ENCODE measurements around the gene RUSF1.

DNA sequence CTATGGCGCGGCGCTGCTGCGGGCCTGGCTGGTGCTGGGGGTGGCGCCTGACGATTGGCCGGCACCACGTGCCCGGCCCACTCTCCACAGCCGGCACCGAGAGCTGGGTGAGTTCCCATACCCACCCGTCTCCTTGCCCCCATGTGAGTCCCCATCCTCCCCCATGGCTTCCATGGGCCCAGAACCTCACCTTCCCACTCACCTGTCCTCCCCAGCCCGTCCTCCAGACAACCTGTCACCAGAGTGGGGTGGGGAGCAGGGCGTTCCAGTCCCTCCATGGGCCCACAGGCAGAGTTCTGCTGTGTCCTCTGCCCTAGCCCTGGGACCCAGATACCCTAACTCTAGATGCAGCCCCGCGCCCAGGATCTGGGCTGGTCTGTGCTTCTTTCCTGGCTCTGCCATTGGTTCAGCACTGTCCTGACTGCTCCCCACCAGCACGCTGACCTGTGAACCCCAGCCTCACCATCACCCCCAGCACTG is 43.4 kb downstream of the RUSF1 start:
- TF ChIP-seq, protein P1, sequence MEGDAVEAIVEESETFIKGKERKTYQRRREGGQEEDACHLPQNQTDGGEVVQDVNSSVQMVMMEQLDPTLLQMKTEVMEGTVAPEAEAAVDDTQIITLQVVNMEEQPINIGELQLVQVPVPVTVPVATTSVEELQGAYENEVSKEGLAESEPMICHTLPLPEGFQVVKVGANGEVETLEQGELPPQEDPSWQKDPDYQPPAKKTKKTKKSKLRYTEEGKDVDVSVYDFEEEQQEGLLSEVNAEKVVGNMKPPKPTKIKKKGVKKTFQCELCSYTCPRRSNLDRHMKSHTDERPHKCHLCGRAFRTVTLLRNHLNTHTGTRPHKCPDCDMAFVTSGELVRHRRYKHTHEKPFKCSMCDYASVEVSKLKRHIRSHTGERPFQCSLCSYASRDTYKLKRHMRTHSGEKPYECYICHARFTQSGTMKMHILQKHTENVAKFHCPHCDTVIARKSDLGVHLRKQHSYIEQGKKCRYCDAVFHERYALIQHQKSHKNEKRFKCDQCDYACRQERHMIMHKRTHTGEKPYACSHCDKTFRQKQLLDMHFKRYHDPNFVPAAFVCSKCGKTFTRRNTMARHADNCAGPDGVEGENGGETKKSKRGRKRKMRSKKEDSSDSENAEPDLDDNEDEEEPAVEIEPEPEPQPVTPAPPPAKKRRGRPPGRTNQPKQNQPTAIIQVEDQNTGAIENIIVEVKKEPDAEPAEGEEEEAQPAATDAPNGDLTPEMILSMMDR (IDR thresholded peaks at IDR 0.05; ENCODE audit: borderline replicate concordance, extremely low read depth, low read length, poor library complexity, severe bottlenecking) = no peak
- TF ChIP-seq EZH2 (IDR thresholded peaks at IDR 0.05; ENCODE audit: borderline replicate concordance, low read depth, low read length, severe bottlenecking) = no peak

Measured in DND-41 (cell line).